DMS114 treated with DMSO at 0.1 percent for 48 hours (cell line): ENCODE measurements around the gene DNAJC7.

Source experiments
- DNase-seq: peaks from one replicate; lab custom pipeline; 2025; ENCODE audit not compliant: unreplicated experiment; lab: John Stamatoyannopoulos, UW

The DNAJC7 gene

DNA sequence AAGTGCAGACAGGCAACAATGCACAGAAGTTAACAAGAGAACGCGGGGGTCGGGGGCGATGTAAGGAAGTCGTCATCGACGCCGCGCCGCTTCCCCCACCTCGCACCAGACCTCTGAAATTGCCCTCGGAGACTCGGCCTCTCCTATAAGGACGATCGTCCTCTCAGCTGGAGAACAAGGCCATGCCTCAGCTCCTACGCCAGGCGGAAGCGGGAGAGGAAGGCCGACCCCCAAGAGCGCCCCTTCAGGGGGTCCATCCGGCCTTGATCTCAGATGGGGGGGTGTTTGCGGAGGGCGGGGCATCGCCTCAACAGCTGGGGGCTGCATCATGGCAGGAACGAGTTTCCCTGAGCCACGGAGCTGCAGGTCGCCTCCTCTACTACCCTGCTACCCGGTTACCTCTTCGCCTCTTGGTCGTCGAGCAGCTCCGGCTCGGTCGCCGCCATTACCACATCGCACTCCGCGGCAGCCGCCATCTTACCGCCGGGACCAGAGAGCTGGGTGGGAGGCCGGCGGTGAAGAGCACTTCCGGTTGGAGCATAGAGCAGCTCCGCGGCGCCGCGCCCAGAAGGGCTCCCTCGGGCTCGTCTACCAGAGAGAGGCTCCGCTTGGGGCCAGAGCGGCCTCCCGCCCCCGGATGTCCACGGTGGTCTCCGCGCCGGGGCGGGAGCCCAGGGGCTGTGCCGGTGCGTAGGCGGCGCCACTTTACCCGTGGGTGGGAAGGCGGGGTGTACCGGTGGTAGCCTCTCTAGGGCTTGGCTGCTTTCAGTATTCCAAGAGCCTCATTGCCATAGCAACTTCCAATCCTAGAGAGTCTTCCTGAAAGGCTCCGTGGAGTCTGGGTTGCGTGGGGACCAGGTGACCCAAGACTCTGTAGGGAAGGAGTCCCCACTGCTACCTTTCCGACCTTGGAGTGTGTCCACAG is at the start of gene DNAJC7:
TSS of gene DNAJC7 (minus strand) at position 499 of the 925 bp plus-strand sequence. CDS start at position 476, 23 bp downstream.
- DNase-seq = peak; percentile 86

DNA sequence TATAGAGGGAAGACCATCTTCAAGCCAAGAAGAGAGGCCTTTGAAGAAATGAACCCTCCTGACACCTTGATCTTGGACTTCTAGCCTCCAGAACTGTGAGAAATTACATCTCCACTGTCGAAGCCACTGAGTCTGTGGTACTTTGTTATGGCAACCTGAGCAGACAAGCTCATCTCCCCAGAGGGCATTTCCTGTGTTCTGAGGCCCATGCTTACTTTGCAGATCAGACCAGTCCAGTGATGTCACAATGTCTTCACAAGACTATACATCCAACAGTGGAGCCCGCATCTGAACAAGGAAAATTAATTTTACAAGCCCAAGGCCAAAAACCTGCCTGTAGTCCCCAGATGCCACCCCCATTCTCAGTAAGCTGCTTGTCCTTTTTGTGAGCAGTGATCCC is 48.0 kb upstream of the DNAJC7 start:
- DNase-seq = no peak

- DNase-seq = no peak
These were observed 45.4 kb upstream of the DNAJC7 start for GRCh38 chr17:42062681-42063080.

DNA sequence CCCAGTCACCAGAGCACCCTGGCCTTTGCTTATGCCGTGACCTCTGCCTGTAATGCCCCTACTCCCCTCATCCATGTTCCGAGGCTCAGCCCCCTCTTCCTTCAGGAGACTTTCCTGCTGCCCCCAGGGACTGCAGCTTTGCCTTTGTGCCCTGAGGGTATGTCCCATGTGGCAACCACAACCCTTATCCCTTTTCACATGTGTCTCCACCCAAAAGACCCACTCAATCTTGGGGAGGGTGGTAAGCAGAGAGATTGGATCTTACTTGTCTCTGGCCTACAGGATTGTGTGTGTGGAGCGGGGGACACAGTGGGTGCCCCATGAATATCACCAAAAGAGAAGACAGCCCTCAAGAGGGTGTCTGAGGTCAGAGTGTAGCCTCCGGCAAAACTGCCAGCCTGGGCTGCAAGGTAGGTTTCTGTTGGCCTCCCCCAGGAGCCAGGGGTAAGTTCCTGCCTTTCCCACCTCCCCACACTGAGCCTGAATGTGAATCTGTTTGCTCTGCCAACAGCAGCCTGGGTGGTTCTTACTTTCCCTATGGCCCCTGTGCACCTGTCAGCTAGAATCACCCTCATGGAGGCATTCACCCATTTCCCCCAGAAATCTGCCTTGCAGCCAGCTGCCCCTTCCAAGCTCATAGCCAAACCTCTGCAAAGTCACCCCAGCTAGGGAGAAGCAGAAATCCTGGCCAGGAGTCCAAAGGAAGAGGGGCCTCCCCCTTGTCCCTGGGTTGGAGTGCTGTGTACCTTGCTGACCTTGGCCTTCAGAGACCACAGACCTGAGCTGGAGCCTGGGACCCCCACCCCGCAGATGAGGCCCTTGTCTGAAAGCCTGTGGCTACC is 44.6 kb upstream of the DNAJC7 start:
- DNase-seq = no peak

- DNase-seq = no peak
These were observed 43.0 kb upstream of the DNAJC7 start for GRCh38 chr17:42060231-42060630.

- no peak for DNase-seq
These were observed 42.6 kb upstream of the DNAJC7 start for GRCh38 chr17:42059815-42060214.

GRCh38 chr17:42058063-42058462 is 40.8 kb upstream of the DNAJC7 start:
- DNase-seq = no peak

- no peak for DNase-seq
These were observed 39.4 kb upstream of the DNAJC7 start for GRCh38 chr17:42056635-42057034.

DNA sequence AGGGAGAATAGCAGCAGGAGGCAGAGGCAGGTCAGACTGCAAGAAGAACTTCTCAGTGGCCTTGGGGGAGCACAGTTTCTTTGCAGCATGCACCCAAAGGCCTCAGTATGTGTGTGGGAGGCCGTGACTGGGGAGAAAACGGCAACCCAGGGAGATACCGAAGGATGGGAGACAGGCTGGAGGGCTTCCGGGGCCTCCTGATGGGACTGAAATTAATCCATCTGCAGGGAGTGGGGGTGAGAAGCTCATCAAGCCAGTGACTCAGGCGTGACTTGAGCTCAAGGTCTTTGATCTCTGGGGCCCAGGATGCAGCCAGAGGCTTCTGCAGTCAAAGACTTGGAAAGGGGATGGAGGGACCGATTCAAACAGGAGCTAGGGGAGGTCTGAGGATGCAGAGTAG is 38.3 kb upstream of the DNAJC7 start:
- DNase-seq = no peak

DNA sequence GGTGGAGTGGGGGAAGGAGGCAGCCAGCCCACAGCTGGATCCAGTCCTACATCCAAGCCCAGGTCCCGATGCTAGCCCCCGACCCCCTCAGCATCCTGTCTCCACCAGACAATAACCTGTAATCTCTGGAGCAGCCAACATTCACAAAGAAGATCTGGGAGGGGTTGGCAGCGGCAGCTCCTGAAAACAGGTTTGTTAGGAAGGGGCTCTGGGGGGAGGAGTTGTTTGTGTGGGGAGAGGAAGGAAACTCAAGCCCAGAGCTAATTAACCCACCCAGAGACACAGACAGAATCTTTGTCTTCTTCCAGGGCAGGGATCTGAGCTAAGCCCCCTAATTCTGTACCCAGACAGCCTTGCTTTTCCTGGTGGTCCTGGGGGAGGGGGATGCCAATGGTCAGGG is 37.8 kb upstream of the DNAJC7 start:
- DNase-seq = no peak

- no peak for DNase-seq
These were observed 36.7 kb upstream of the DNAJC7 start for GRCh38 chr17:42053731-42054500.

DNA sequence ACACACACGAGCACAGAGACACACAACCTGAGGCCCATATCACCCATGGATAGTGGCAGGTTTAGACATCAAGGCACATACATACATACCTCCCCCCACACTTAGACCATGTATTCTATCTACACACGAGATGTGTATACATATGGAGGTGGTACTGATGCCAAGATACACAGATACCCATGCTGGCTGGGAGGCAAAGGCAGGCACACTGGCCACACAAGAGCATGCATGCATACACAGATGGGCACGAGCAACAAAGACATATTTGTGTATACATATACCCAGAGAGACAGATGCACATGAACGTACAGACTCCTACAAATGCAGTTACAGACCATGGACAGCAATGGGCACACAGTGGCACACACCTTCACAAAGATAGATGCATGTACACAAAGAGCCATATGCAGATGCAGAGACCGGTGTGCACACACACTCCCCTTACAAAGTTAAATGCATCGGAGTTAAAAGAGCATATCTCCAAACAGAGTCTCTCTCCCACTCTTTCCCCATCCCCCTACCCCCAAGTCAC is 35.2 kb upstream of the DNAJC7 start:
- no peak for DNase-seq

DNA sequence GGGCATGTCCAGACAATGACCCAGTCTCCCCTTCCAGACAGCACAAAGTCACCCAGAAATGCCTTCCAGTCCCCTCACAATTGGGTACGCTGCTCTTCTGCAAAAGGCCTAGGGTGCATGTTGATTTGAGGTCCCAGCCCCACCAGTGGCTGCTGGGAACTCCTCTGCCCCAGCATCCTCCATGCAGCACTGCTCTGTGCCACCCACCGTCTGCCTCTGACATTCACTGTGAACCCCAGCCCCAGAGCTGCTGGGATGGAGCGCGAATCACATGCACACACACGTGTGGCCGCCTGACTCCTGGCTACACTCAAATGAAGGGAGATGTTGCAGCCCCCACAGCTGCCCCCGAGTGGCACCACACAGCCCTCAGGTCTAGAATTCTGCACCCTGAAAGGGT is 34.4 kb upstream of the DNAJC7 start:
- DNase-seq = no peak

- no peak for DNase-seq
These were observed 33.8 kb upstream of the DNAJC7 start for GRCh38 chr17:42051013-42051400.

DNA sequence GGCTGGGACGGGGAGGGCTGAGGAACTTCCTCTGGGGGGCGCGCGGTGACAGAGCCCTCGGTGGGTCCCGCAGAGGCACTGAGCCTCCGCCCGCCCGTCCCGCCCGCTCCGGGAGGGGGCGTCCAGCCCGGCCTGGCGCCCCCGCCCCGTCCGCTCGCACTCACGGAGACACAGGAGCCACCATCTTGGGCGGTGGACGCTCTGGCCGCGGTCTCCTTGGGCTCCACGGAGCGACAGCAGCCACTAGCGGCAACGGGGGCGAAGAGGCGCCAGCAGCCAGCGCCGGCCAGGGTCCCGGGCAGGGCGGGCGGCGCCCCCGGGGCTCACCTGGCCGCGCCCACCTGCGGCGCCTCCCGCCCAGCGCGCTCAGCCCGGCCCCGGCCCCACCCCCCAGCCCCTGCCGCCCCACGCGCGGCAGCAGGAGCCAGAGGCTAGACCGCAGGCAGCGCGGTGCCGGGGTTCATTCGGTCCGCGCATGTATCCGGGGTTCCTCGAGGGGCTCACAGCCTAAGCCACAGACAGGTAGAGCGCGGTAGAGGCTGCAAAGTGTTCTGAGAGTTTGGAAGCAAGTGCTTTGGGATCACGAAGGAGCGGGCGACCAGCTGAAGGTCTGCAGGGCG is 33.3 kb upstream of the DNAJC7 start, which contains the start of gene C17orf113:
TSS of gene C17orf113 (minus strand) at position 209 of the 620 bp plus-strand sequence. CDS start 7,225 bp downstream, outside the sequence.
- DNase-seq = peak; percentile 27

DNA sequence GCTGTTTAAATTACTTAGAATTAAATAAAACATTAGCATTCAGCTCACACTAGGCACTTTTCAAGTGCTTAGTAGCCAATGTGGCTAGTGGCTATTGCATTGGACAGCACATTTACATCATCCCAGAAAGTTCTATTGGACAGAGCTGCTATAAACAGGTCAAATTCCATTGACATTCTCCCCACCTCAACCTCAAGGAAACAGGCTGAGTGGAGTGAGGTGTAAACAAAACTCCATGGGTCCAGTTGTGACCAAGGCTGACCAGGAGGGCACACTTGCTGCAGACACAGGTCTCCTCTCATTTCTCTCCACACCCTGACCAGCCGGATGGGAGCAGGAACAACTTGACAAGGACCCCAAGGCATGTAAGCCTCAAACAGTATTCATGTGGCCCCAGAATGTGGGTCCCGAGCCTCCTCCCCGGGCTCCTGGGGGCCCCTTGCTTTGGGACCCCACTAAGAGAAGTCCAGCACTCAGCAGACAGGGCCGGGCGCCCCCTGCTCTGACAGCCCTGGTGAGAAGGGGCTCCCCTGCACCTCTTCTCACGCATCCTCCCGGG is 32.7 kb upstream of the DNAJC7 start:
- no peak for DNase-seq

- DNase-seq = no peak
These were observed 30.1 kb upstream of the DNAJC7 start for GRCh38 chr17:42047343-42047742.

DNA sequence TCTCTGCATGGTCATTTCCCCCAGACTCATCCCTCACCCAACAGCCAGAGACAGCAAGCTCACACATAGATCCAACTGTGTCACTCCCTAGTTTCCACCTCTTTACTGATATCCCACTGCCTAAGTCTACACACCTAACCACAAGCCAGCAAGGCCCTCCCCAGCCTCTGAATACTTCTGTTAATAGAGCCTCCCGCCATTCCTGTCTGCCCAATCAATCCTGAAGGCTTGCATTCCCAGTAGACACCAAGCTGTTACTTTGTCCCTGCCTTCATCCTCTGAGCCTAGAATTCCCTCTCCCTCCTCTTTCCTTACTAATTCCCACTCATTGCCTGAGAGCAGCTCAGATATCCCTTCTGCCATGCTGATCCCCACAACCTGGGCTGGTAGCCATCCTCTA is 28.5 kb upstream of the DNAJC7 start:
- no peak for DNase-seq

DNA sequence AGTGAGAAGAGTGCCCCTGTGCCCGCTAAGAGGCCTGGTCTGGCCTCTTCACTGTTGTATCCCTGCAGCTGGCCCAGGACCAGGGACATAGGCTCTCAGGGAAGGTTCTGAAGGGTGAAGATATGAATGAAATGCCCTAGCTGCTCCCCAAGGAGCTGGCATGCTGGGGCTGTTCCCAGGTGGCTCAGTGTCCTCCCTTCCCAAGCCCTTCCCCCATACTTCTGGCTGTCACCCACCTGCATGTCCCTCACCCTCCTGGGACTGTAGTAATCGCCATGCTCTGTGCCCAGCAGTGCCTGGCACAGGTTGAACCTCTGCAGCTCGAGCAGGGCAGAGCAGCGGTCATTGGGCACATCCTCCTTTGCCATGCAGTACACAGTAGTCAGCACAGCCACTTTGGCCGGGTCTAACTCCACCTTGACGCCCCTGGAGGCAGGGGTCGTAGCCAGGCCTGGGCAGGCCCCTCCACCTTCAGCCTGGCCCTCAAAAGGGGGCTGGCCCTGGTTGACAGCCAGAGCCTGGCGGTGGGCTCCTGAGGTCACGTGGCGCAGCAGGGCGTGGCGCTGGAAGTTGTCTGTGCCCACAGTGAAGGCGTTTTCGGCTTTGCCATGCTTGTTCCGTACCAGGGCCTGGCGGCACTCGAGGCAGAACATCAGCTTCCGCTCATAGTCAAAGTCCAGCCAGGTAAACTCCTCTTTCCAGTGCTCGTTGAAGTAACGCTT is 25.5 kb upstream of the DNAJC7 start:
- no peak for DNase-seq
